HG02642 (cell line): ENCODE measurements around the gene COL5A1.
"Not testable (repeated sequence)": the region's sequence is repeated elsewhere in the genome, so short reads cannot be mapped to it uniquely, and the experiment has no call there.

ENCODE experiments used
- ATAC-seq: cut with Tn5 transposase; IDR thresholded peaks from one replicate; pipeline ENCODE4 v1.9.1; 2021; ENCODE audit warnings: mild to moderate bottlenecking; ENCODE audit not compliant: unreplicated experiment, poor library complexity

COL5A1 gene

GRCh38 chr9:134703730-134704114 lies 62.1 kb downstream of the COL5A1 start:
- ATAC-seq = not testable (repeated sequence)

- ATAC-seq = no peak
Measured at GRCh38 chr9:134704498-134704897, 62.9 kb downstream of the COL5A1 start.

- no peak for ATAC-seq
Measured at GRCh38 chr9:134705786-134706185, 64.2 kb downstream of the COL5A1 start.

- no peak for ATAC-seq
Measured at GRCh38 chr9:134706522-134706921, 64.9 kb downstream of the COL5A1 start.

- no peak for ATAC-seq
Measured at GRCh38 chr9:134707031-134707680, 65.6 kb downstream of the COL5A1 start.

GRCh38 chr9:134707731-134708671 lies 66.4 kb downstream of the COL5A1 start:
- ATAC-seq = no peak

- no peak for ATAC-seq
Measured at GRCh38 chr9:134708672-134709038, 67.1 kb downstream of the COL5A1 start.

GRCh38 chr9:134709512-134710270 lies 68.1 kb downstream of the COL5A1 start:
- ATAC-seq = no peak

GRCh38 chr9:134710271-134710540 lies 68.6 kb downstream of the COL5A1 start:
- ATAC-seq = no peak

GRCh38 chr9:134710901-134711300 lies 69.3 kb downstream of the COL5A1 start:
- no peak for ATAC-seq

- ATAC-seq = no peak
Measured at GRCh38 chr9:134712243-134712642, 70.6 kb downstream of the COL5A1 start.

GRCh38 chr9:134712926-134713325 lies 71.3 kb downstream of the COL5A1 start:
- no peak for ATAC-seq

GRCh38 chr9:134715536-134715935 lies 73.9 kb downstream of the COL5A1 start:
- ATAC-seq = not testable (repeated sequence)

GRCh38 chr9:134716067-134716466 lies 74.5 kb downstream of the COL5A1 start:
- no peak for ATAC-seq

- ATAC-seq = no peak
Measured at GRCh38 chr9:134717056-134717455, 75.5 kb downstream of the COL5A1 start.

- no peak for ATAC-seq
Measured at GRCh38 chr9:134717924-134718645, 76.5 kb downstream of the COL5A1 start.

- ATAC-seq = no peak
Measured at GRCh38 chr9:134719331-134719730, 77.7 kb downstream of the COL5A1 start.

GRCh38 chr9:134720136-134720753 lies 78.6 kb downstream of the COL5A1 start:
- ATAC-seq = no peak

GRCh38 chr9:134720796-134721195 lies 79.2 kb downstream of the COL5A1 start:
- ATAC-seq = no peak

- ATAC-seq = no peak
Measured at GRCh38 chr9:134721344-134721743, 79.7 kb downstream of the COL5A1 start.
